H9 (cell line): ENCODE measurements around the gene KAT2B. TPM values are rescaled to one million over a fixed set of nuclear protein-coding genes. Genes with fewer than 3 reads are reported as not detected.

Experiments used
- DNase-seq: peaks from one replicate; pipeline ENCODE4 v3.0.0-alpha.2; 2017
- H2AFZ ChIP-seq: one replicate; pipeline ENCODE4 v1.6.1; 2013; ENCODE audit warnings: mild to moderate bottlenecking, low read length, control low read depth, moderate library complexity
- H2AK5ac ChIP-seq: 2 replicates; pipeline ENCODE4 v1.6.1; 2013; ENCODE audit warnings: low read length, control low read depth, mixed read lengths; ENCODE audit not compliant: insufficient read length
- H2BK120ac ChIP-seq: one replicate; pipeline ENCODE4 v1.6.1; 2013; ENCODE audit warnings: low read depth, mild to moderate bottlenecking, low read length, control low read depth, inconsistent platforms; ENCODE audit not compliant: poor library complexity, severe bottlenecking
- H2BK12ac ChIP-seq: 2 replicates; pipeline ENCODE4 v1.6.1; 2013; ENCODE audit warnings: low read length, control low read depth, mixed read lengths, low read depth; ENCODE audit not compliant: insufficient read length
- H2BK15ac ChIP-seq: 2 replicates; pipeline ENCODE4 v1.6.1; 2013; ENCODE audit warnings: low read depth, low read length, control low read depth
- H2BK20ac ChIP-seq: one replicate; pipeline ENCODE4 v1.6.1; 2013; ENCODE audit warnings: low read depth, mild to moderate bottlenecking, low read length, control low read depth, inconsistent platforms; ENCODE audit not compliant: poor library complexity, severe bottlenecking
- H2BK5ac ChIP-seq: 2 replicates; pipeline ENCODE4 v1.6.1; 2013; ENCODE audit warnings: low read length, control low read depth, mixed read lengths; ENCODE audit not compliant: insufficient read length
- H3K14ac ChIP-seq: 2 replicates; pipeline ENCODE4 v1.6.1; 2013; ENCODE audit warnings: low read length, control low read depth; ENCODE audit not compliant: insufficient read depth
- H3K18ac ChIP-seq: 2 replicates; pipeline ENCODE4 v1.6.1; 2013; ENCODE audit warnings: low read depth, mild to moderate bottlenecking, mixed read lengths, low read length, control low read depth; ENCODE audit not compliant: insufficient read length
- H3K23ac ChIP-seq: 2 replicates; pipeline ENCODE4 v1.6.1; 2013; ENCODE audit warnings: low read length, control low read depth, mixed read lengths, low read depth; ENCODE audit not compliant: insufficient read length
- H3K23me2 ChIP-seq: 2 replicates; pipeline ENCODE4 v1.6.1; 2013; ENCODE audit warnings: low read depth, mild to moderate bottlenecking, mixed read lengths, low read length, control low read depth; ENCODE audit not compliant: insufficient read length, poor library complexity, severe bottlenecking
- H3K27ac ChIP-seq: 2 replicates; pipeline ENCODE4 v1.5.1; 2013; ENCODE audit warnings: low read length, control low read depth, mixed read lengths, low read depth; ENCODE audit not compliant: insufficient read length
- H3K27me3 ChIP-seq: 2 replicates; pipeline ENCODE4 v1.6.1; 2013; ENCODE audit warnings: low read length, control low read depth, inconsistent platforms; ENCODE audit not compliant: insufficient read depth
- H3K4ac ChIP-seq: 2 replicates; pipeline ENCODE4 v1.6.1; 2013; ENCODE audit warnings: low read depth, mild to moderate bottlenecking, control low read depth, inconsistent platforms, low read length, moderate library complexity
- H3K4me1 ChIP-seq: 2 replicates; pipeline ENCODE4 v1.6.1; 2013; ENCODE audit warnings: low read length, control low read depth, inconsistent platforms; ENCODE audit not compliant: insufficient read depth
- H3K4me2 ChIP-seq: 2 replicates; pipeline ENCODE4 v1.6.1; 2013; ENCODE audit warnings: low read length, control low read depth, mixed read lengths; ENCODE audit not compliant: insufficient read length, insufficient read depth
- H3K56ac ChIP-seq: 2 replicates; pipeline ENCODE4 v1.6.1; 2013; ENCODE audit warnings: low read depth, mild to moderate bottlenecking, mixed read lengths, low read length, control low read depth; ENCODE audit not compliant: insufficient read length
- H3K79me1 ChIP-seq: 2 replicates; pipeline ENCODE4 v1.6.1; 2013; ENCODE audit warnings: low read depth, mild to moderate bottlenecking, moderate library complexity, low read length, control low read depth, inconsistent platforms; ENCODE audit not compliant: insufficient read depth, poor library complexity, severe bottlenecking
- H3K79me2 ChIP-seq: 2 replicates; pipeline ENCODE4 v1.6.1; 2013; ENCODE audit warnings: low read length, control low read depth, inconsistent platforms; ENCODE audit not compliant: insufficient read depth
- H3K9ac ChIP-seq: 2 replicates; pipeline ENCODE4 v1.6.1; 2013; ENCODE audit warnings: low read length, control low read depth, mixed read lengths; ENCODE audit not compliant: insufficient read length; ENCODE audit errors: extremely low read depth
- H3K9me3 ChIP-seq: one replicate; pipeline ENCODE4 v1.6.1; 2013; ENCODE audit warnings: low read depth, low read length, inconsistent platforms; ENCODE audit not compliant: control insufficient read depth
- H3T11ph ChIP-seq: one replicate; pipeline ENCODE4 v1.6.1; 2013; ENCODE audit warnings: mild to moderate bottlenecking, low read length, control low read depth, inconsistent platforms
- H4K20me1 ChIP-seq: one replicate; pipeline ENCODE4 v1.6.1; 2013; ENCODE audit not compliant: control insufficient read depth, insufficient read length, insufficient read depth
- H4K5ac ChIP-seq: 2 replicates; pipeline ENCODE4 v1.6.1; 2013; ENCODE audit warnings: low read depth, mild to moderate bottlenecking, mixed read lengths, low read length, control low read depth; ENCODE audit not compliant: insufficient read length
- H4K8ac ChIP-seq: replicated peaks from 2 replicates; pipeline ENCODE4 v1.6.1; 2013; ENCODE audit warnings: low read length, control low read depth, mixed read lengths, low read depth; ENCODE audit not compliant: insufficient read length
- H4K91ac ChIP-seq: 2 replicates; pipeline ENCODE4 v1.6.1; 2013; ENCODE audit warnings: low read depth, mild to moderate bottlenecking, moderate library complexity, mixed read lengths, low read length, control low read depth; ENCODE audit not compliant: insufficient read length
- H3K27ac Mint-ChIP-seq, 3 experiments: 2 replicates in 2 of 3; 3 replicates in 1 of 3; pipeline ENCODE4 v1.8.0; 2020 to 2021; ENCODE audit warnings: mixed read lengths in 3 of 3, mild to moderate bottlenecking in 1 of 3, moderate library complexity in 1 of 3
- H3K27me3 Mint-ChIP-seq: 2 replicates; pipeline ENCODE4 v1.8.0; 2021; ENCODE audit warnings: low read depth, mild to moderate bottlenecking, moderate library complexity, mixed read lengths
- H3K36me3 Mint-ChIP-seq, 3 experiments: 2 replicates in 2 of 3; 3 replicates in 1 of 3; pipeline ENCODE4 v1.8.0; 2020 to 2021; ENCODE audit warnings: low read depth in 3 of 3, mixed read lengths in 3 of 3; ENCODE audit not compliant: insufficient read depth in 1 of 3
- H3K4me1 Mint-ChIP-seq, 2 experiments: 2 replicates each; pipeline ENCODE4 v1.8.0; 2020; ENCODE audit warnings: mixed read lengths in 2 of 2
- H3K4me3 Mint-ChIP-seq, 2 experiments: 2 replicates in 1 of 2; 3 replicates in 1 of 2; pipeline ENCODE4 v1.8.0; 2020 to 2021; ENCODE audit warnings: mild to moderate bottlenecking in 2 of 2, mixed read lengths in 2 of 2, moderate library complexity in 1 of 2
- H3K9me3 Mint-ChIP-seq, 2 experiments: 2 replicates in 1 of 2; 3 replicates in 1 of 2; pipeline ENCODE4 v1.8.0; 2020; ENCODE audit warnings: mild to moderate bottlenecking in 2 of 2, mixed read lengths in 2 of 2, moderate library complexity in 1 of 2
- CTCF ChIP-seq: fragments of 200-600 bp; sonication (generic); conservative IDR thresholded peaks from 3 replicates; pipeline ENCODE4 v1.8.0; 2021; ENCODE audit warnings: antibody characterized with exemption, mild to moderate bottlenecking
- WGBS: extraction: QIAGEN DNeasy Blood & Tissue Kit; methylation state at CpG from one replicate; pipeline ENCODE4 v1.1.7; 2013; ENCODE audit warnings: missing lambda C conversion rate, low lambda C conversion rate, mixed read lengths; ENCODE audit not compliant: insufficient read length; ENCODE audit errors: extremely low coverage; 5-methylcytosine and 5-hydroxymethylcytosine counted together
- total RNA-seq: library from RNA; stranded (reverse); gene quantifications from 2 replicates; pipeline ENCODE4 v1.2.1, GENCODE V29; 2021

Gene KAT2B
- total RNA-seq, 1 experiment from 2014 or later, result 6.3 TPM

GRCh38 chr3:20096135-20096685 lies 56.0 kb downstream of the KAT2B start:
- DNase-seq, result no peak
- no peak overlapping the region for H3K23ac ChIP-seq
- TF ChIP-seq CTCF, result no peak
- H4K5ac ChIP-seq, result no peak overlapping the region
- no peak overlapping the region for H2BK5ac ChIP-seq
- no peak overlapping the region for H3K18ac ChIP-seq
- H3K14ac ChIP-seq, result no peak overlapping the region
- no peaks in the 10 kb centered on the region for H3K9me3 Mint-ChIP-seq
- no peak overlapping the region for H3K4me3 Mint-ChIP-seq
- no peak overlapping the region for H2BK20ac ChIP-seq
- no peaks in the 10 kb centered on the region; the same call in 1 of the 2 replicates for H3K27me3 Mint-ChIP-seq
- peaks cover 0 to 9% of the 10 kb centered on the region in 2 experiments; a peak in 1 of 4 replicates for H3K4me1 Mint-ChIP-seq
- no peaks in the 10 kb centered on the region for H3K4me1 ChIP-seq
- H3K79me1 ChIP-seq, result no peaks in the 10 kb centered on the region
- H3K9me3 ChIP-seq, result no peaks in the 10 kb centered on the region
- H3K4ac ChIP-seq, result no peak overlapping the region
- H3K27ac Mint-ChIP-seq, result no peak overlapping the region
- H4K20me1 ChIP-seq, result no peaks in the 10 kb centered on the region
- no peak overlapping the region for H3K27ac ChIP-seq
- no peak overlapping the region for H2BK15ac ChIP-seq
- no CpG with 5 or more reads among the region's 3 CpGs for WGBS
- H2BK120ac ChIP-seq, result no peak overlapping the region
- H3K27me3 ChIP-seq, result no peaks in the 10 kb centered on the region
- H4K8ac ChIP-seq, result no peak overlapping the region
- no peak overlapping the region for H3K4me2 ChIP-seq
- no peak overlapping the region for H3K56ac ChIP-seq
- no peaks in the 10 kb centered on the region for H3K23me2 ChIP-seq
- no peak overlapping the region for H4K91ac ChIP-seq
- H3K36me3 Mint-ChIP-seq, result peaks cover 0 to 2% (median 0%) of the 10 kb centered on the region in 3 experiments; a peak in 1 of 7 replicates
- no peak overlapping the region for H2BK12ac ChIP-seq
- no peak overlapping the region for H3K9ac ChIP-seq
- no peak overlapping the region for H3T11ph ChIP-seq
- no peak overlapping the region for H2AFZ ChIP-seq
- no peak overlapping the region for H2AK5ac ChIP-seq
- H3K79me2 ChIP-seq, result no peaks in the 10 kb centered on the region
